GM18519 (cell line): ENCODE measurements around the gene CEP57L1.
"Not testable (repeated sequence)": the region's sequence is repeated elsewhere in the genome, so short reads cannot be mapped to it uniquely, and the experiment has no call there.

Experiments used
- ATAC-seq: cut with Tn5 transposase; IDR thresholded peaks from one replicate; pipeline ENCODE4 v1.9.1; 2021; ENCODE audit warnings: mild to moderate bottlenecking, moderate library complexity; ENCODE audit not compliant: unreplicated experiment, low FRiP score

The CEP57L1 gene

DNA sequence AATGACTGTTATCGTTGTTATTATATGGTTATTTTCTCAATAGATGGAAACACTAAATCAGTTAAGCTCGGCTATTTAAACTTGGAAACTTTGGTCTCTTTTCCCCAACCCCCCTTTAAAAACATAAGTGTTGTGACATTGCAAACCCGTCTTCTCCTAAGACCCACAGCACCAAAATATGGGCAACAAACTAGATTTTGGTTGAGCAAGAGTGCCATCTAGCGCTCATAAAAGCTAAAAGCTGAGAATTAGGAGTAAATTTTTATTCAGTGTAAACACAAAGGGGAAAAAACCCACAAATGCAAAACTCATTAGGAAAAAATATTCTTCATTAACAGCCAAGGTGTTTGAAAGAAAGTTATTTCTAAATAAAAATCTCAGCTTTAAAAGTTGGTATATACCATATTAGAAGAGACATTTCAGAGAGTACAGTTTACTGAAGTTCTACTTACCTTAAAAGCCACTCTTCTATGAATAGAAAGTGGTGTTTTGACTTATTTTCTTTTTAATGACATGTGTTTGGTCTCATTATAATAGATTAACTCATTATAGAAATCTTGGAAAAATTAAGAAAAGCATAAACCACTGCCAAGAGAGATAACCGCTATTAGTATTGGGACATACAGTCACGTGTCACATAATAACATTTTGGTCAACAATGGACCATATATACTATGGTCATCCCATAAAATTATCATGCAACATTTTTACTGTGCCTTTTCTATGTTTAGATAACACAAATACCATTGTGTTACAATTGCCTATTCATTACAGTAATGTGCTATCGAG, 21.8 kb upstream of the CEP57L1 start:
- no peak for ATAC-seq

DNA sequence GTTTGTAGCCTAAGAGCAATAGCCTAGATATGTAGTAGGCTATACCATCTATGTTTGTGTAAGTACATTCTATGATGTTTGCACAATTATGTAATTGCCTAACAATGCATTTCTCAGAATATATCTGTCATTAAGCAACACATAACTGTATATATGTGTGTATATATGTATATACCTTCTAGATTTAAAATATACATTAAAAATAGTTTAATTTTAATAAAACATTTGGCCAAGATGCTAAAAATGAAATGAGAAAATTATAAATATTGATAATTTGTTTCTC, 21.2 kb upstream of the CEP57L1 start:
- no peak for ATAC-seq

DNA sequence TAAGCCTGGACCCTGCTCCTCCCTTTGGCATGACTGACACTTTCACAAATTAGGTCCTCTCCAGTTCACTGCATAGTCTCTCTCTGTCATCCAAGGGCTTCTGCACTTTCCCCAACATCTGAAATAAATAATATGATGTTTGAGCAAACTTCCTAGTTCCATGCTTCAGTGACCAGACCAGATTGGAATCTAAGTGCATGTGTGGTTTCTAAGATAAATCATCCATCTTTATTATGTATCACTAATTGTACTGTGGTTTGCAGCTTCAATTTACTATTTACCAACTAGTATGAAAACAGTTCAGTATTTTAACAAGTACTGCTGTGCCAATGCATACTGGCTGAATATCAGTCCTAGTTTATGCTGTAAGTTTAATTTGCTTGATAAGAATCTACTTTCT, 19.4 kb upstream of the CEP57L1 start:
- ATAC-seq, result no peak

DNA sequence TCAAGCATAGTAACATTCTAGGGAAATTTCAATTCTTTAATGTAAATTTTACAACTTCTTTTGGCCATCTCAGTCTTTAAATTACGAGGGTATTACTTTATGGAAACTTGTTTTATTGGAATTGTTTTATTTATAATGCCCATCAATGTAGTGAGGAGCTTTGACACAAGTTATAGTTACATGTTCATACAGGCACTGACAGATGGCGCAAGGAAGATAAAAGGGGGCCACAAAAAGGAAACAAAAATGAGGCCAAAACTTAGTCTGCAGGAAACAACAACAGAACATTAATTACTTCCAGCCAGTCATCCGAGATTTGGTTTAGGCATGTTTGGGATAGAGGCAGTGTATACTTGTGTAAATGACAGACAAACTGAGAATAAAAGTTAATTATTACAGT, 18.9 kb upstream of the CEP57L1 start:
- ATAC-seq, result no peak

DNA sequence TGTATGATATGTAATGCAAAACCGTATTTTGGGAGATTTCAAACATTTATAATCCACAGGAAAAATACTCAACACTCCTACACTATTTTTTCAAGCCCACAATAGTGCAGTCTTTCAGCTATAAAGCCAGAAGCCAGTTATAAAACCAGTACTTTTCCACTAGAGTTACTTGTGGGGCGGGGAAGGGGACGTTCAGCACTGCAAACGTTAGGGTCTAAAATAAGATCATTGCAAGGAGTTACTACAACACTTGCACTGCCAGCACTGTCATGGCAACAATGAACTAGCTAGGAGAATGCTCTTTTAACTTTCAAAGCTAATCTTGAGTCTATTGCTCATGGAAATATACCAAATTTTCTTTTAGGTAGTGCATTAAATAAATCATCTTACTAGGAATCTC, 15.3 kb upstream of the CEP57L1 start:
- ATAC-seq, result no peak

DNA sequence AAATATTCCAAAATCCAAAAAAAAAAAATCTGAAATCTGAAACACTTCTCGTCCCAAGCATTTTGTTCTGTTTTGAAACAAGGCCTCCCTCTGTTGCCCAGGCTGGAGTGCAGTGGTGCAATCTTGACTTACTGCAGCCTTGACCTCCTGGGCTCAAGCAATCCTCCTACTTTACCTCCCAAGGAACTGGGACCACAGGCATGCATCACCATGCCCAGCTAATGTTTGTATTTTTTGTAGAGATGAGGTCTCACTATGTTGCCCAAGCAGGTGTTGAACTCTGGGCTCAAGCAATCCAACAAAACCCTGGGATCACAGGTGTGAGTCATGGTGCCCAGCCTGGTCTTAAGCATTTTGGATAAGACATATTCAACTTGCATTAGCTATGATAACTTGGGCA, 14.3 kb upstream of the CEP57L1 start:
- no peak for ATAC-seq

DNA sequence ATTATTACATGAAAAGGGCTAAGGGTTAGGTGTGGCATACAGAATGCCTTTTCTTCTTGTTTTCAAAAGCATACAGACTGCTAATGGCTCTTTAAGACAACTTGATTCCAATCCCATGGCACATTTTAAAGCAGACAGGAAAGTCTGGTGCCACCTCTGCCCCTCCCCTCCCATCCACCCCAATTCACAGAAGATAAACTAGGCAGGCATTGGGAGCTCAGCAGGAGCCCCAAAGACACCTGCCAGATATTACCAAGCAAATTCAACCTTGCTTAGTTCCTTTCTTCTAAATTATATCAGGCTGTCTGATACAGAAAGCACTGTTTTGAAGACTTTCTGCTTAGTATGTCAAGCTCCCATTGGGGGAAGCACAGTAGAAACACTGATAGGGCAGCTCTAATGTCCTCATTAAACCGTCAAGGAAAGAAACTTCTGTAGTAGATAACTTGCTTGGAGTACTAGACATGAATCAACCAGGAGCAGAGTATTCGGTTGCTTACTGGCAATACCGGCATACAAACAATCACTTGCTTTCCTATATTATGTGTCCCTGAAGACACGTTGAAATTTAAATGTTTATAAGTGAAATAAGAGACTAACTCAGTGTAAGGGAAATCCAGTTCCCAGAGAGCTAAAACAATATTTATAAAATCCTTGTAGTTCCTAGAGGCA, 13.7 kb upstream of the CEP57L1 start:
- ATAC-seq, result no peak

DNA sequence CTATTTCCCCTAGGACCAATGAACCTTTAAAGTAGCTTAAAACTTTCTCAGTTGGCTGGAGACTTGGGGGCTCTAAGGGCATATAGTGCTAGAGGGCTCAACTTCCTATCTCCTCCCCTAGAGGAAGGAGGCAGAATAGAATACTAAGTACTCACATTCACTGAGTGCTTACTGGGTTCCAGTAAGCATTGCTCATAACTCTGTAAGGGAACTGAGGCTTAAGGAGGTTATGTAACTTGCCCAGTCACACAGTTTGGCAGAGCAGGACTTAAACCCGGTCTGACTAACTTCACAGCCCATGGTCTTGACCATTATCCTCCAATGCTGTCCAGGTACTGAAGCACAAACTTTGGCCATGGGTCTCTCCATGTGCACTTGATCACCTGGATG, 13.1 kb upstream of the CEP57L1 start:
- no peak for ATAC-seq

DNA sequence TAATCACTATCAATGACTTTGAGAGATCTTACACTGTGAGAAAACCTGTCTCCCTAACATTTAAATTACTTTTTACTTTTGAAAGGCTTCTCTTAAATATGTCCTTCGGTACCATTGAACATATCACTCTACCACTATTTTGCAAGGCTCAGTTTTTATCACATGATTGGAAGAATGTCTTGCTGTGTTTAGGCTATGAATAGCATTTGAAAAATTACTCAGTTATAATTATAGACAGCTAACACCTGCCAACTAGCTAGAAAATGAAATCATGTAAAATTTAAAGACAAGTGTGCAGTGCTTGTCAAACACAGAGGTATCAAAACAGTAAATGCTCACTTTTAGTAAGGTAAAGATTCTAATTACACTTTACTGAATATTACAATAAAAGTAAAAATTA, 11.7 kb upstream of the CEP57L1 start:
- no peak for ATAC-seq

DNA sequence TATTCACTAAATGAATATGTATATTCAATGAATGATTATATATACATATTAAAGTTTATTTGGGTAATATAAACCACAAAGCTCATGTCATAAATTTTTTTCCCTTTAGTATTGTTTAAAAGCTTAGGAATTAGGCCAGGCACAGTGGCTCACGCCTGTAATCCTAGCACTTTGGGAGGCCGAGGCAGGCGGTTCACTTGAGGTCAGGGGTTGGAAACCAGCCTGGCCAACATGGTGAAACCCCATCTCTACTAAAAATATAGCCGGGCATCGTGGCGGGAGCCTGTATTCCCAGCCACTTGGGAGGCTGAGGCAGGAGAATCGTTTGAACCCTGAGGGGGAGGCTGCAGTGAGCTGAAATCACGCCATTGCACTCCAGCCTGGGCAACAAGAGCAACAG, 11.2 kb upstream of the CEP57L1 start:
- not testable (repeated sequence) for ATAC-seq

DNA sequence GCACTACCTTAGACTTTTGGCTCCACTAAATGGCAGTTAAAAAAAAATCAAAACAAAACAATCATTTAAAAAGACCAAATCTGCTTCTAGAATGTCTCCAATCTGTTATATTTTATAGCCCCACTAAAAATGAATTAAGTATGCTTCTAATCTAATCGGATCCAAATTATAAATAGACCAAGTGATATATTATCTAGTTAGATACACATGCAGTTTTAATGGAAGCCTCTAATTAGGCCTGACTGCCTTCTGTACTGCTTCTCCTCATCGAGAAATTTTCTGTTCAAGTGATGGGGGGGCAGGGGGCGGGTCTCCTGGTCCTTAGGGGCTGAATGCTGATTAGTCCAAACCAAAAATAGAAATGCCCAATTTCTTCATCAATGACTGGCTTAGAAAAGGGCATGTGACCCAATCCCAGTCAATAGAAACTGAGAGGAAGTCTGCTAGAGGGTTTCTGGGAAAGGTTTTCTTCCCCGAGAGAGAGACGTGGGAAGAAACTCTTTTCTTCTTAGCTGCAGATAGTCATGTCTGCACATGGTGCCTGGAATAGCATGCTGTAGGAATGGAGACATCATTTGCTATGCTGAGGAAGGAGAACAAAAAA, 7.5 kb upstream of the CEP57L1 start:
- ATAC-seq, result no peak

DNA sequence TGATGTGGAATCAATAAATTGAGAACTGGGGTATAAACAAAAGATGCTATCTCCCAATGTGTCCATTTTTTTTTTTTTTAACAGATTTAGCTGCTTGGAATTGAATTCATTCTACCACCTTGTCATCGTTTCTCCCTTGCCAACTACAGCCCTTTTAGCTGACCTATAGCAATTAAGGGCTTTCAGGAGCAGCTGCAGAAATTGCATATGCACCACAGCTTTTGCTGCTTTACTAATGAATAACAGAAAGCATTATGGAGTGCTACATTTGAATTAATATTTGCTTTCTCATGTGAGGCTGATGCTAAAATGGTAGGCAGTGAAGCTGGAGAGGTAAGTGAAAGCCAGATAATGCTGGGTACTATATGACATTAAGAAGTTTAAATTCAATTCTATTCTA, 6.3 kb upstream of the CEP57L1 start:
- ATAC-seq, result no peak

DNA sequence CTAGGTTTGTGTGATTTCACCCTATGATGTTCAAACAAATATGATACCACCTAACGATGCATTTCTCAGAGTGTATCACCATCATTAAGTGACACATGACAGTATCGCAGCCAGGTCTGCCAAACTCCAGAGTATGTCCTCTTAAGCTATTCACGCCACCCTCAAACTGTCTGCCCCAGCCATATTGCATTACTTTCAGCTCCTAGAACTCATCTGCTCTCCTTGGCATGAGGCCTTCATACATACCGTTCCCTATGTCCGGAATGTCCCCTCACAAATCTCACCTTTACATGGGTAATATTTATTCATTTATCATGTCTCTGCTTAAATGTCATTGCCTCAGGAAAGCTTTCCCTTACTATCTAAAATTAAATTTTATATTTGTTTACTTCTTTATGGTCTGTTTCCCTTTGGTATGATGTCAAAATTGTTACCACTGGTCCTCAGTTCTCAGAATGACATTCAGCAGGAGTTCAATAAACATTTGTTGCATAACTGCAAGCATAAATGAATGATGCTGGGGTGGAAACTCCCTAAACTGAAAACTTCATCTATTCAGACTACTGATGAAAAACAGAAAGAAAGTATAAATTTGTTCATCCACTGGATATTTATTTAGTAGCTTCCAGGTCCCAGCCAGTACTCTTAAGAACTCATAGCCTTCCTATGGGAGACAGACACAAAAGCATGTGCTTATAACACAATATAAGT, 3.8 kb upstream of the CEP57L1 start:
- ATAC-seq, result no peak

DNA sequence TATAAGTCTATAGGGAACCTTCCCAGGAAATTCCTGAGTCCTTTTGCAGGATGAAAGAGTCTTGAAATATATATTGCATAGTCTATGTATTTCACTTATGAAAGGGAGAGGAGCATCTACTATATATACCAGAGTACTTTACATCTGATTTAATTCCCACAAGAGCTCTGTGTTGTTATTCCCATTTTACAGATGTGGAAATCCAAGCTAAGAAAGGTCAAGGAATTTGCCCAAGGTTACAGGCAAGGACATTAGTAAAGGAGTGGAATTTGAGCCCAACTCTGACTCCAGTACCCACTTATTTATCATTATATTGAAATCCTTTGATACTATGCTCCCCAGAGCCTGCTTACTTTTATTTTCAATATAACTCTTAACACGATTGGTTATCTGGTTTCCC, 3.2 kb upstream of the CEP57L1 start:
- ATAC-seq, result no peak

DNA sequence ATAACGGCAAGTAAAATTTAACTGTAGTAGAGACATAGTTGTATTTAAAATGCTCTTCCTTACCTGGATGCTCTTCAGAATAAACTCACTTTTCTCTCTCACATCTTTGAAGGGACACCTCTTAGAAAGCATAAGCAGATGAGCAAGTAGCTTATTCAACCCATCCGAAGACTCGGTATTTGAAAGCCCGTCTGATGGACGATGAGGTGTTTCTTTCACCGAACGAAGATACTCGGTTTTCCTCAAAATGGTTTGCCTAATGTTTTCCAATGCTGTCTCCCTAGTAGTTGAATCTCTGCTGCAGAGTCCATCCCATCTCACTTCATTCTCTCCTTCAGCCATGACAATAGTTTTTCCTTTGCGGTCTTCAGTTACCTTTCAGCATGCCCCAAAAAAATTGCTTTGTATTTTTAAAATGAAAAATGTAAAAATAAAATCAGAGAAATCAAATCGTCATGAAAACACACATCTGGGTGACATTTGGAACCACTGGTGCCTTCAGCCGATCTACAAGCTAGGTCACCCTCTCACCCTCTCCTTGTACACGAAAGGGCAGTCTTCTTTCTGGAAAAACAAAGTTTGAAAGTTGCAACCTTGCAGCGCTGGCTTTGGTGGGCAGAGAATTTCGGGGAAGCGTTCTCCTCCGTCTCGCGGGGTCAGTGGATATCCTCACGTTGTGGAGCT, 1.4 kb upstream of the CEP57L1 start:
- ATAC-seq, result no peak

DNA sequence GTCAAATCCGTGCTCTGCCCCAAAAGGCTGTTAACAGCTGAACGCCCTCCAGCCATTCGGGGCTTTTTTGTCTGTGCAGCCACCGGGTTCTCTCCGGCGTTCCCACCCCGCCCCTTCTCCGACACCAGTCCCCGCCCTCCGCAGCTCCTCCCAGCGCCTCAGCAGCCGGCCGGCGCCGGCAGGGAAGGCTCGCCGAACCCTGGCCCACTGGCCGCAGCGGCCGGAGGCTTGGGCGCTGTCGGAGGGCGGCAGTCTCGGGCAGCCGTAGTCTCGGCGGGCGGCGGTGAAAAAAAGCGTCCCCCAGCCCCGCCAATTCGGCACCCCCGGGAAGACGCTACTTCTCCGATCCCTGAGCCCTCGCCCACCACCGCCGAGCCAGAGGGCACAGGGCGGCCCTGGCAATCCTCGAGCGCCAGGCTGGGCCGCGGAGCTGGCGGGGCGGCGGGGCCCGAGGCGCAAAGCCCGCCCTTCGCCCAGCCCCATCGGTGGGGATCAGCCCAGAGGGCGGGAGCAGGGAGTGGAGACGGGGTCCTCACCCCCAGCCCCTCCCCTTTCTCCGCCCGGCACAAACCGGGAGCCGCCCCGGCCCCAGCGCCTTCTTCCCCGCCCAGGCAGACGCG, 781 bp upstream of the CEP57L1 start, which contains the start of gene SESN1:
SESN1 (minus strand) TSS at position 431 of the 620 bp plus-strand sequence. CDS start 773 bp downstream, outside the sequence.
- peak; percentile 38 for ATAC-seq

DNA sequence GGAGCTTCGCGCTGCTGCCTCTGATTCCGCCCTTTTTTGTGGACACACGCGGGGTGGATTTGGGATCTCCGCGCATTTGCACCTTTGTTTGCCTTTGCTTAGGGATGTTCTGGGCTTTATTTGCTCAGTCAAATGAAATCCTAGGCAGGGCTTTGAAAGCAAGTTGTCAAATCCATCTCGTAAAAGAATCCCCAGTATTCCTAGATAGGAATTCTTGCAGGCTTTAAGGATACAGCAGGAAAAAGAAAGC, 453 bp downstream of the CEP57L1 start:
- no peak for ATAC-seq

DNA sequence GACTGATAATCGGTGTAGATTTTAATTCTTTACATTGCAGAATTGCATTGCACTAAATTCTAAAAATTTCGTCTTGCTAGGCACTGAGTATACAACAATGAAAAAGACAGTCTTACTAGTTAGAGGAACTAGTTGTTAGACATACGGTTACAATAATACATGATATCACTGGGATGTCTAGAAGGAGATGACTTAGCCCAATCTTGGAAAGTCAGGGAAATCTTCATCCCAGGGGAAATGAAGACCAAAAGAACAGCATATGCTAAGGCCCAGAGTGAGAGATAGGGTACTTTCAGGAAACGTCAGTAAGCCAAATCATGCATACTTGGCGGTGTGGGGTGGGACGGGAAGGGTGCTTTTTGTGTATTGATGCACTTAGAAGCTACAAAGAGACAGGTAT, 901 bp downstream of the CEP57L1 start:
- no peak for ATAC-seq

DNA sequence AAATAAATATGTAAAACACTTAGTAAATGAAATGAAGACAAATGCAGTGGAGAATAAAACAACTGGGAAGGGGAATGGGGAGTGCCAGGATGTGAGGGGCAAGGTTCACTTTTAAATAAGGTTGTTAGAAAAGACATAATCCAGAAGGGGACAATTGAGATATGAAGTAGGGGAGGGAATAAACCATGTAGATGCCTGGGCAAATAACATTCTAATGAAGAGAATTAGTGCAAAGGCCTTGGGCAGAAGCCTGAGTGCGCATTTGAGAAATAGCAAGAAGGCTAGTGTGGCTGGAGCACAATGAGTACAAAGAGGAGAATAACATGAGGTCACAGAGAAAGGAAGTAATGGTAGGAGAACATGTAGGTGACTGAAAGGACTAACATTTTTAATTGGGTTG, 2.4 kb downstream of the CEP57L1 start:
- ATAC-seq, result no peak

DNA sequence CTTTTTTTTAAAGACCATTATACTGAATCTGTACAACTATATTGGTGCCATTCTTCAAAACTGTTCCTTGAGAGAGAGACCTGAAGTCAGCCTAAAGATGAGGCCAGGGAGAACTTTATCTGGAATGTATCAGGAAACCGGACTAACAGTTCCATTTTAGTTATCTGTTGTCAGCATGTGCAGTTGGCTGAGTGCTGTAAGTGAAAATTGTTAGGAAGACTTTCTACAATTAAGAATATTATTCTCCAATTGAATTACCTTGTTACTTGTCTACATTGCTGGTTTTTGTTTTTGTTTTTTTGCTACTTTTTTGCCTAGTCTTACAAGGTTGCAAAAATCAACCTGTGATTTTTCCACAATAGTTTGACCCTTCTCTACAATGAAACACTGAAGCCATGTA, 7.5 kb downstream of the CEP57L1 start:
- ATAC-seq, result no peak

DNA sequence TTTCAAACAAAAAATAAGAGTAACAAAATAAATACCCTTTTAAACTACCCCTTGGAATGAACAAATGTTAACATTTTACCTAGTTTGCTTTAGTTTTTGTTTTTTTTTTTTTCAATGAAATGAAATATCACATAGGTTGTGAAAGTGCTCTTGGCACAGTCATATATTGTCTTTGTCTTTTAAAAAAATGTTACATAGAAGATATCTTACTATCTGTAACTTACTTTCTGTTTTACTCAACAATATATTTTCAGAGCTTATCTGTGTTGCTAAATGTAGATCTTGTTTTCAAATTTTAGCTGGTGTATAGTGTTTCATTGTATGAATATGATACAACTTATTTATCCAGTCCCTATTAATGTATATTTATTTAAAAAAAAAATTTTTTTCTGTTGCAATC, 8.6 kb downstream of the CEP57L1 start:
- peak; percentile 74 for ATAC-seq
